ENCODE measurements around the gene PLOD3. TPM values are rescaled to one million over a fixed set of nuclear protein-coding genes. Genes with fewer than 3 reads are reported as not detected.

Gene PLOD3
- total and polyA plus RNA-seq, 2 donors = 7.1 to 32.0 TPM

DNA sequence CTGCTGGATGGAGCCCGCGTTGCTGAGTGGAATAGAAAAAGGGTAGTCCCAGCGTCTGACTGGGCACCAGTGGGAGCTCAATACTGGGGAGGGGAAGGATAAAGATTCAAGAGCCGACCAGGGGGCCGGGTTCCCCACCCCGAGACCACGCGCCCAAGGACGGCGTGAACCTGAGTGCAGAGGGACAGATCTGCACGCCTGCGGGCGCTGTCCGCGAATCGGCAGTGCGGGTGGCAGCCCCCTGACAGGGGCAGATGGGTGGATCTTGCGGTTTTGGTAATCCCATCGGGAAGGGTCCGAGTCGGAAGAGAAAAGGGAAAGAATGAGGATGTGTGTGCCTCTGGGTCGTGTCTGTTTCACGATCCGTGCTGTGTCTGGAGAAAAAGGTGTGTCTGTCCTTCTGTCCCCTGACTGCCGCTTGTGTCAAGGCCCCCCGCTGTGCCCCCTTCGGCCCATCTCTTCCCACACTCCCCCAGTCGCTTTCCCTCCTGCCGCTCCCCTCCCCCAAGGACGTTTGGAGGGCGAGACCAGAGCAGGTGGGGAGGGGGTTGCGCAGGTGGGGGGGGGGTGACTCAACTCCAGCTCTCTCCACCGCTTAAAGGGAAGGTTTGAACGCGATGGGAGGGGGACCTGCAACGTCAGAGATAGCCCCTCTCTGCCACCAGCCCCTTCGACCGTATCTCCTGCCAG lies 51.3 kb downstream of the PLOD3 start:
- H3K27me3 ChIP-seq (ENCODE audit: control insufficient read depth in 2 of 2, insufficient read depth in 1 of 2, low read length in 1 of 2) = peaks cover 84 to 100% of the 10 kb centered on the region in 2 donors
- peaks cover 50 to 72% of the 10 kb centered on the region in 2 donors for H3K4me1 ChIP-seq (ENCODE audit: control insufficient read depth in 2 of 2, insufficient read depth in 2 of 2, low read length in 2 of 2)
- H3K27ac ChIP-seq (ENCODE audit: low read depth in 1 of 2, low read length in 1 of 2) = no peak overlapping the region
- WGBS = 4% methylated on average over 38 of the region's 38 CpGs
- no peak for DNase-seq (ENCODE audit: low read depth in 6 of 9, low spot score in 9 of 9)
- peak overlapping the region in 1 of 2 donors; percentile 21 for H3K4me3 ChIP-seq (ENCODE audit: low read length in 2 of 2)
- no peaks in the 10 kb centered on the region for H3K36me3 ChIP-seq (ENCODE audit: control insufficient read depth in 2 of 2, insufficient read depth in 2 of 2, low read length in 1 of 2)
- peaks cover 0 to 25% of the 10 kb centered on the region in 2 donors for H3K9me3 ChIP-seq (ENCODE audit: control insufficient read depth in 2 of 2, insufficient read depth in 1 of 2, low read length in 1 of 2)

GRCh38 chr7:101165075-101165957 lies 52.1 kb downstream of the PLOD3 start, which contains the start of gene VGF:
TSS of gene VGF (minus strand) at chr7:101165569. CDS start at chr7:101164843, 726 bp downstream.
- Histone ChIP-seq H3K9me3 (ENCODE audit: control insufficient read depth in 2 of 2, insufficient read depth in 1 of 2, low read length in 1 of 2) (peaks cover 0 to 25% of the 10 kb centered on the region in 2 donors), H3K4me1 (ENCODE audit: control insufficient read depth in 2 of 2, insufficient read depth in 2 of 2, low read length in 2 of 2) (peaks cover 42 to 64% of the 10 kb centered on the region in 2 donors), H3K36me3 (ENCODE audit: control insufficient read depth in 2 of 2, insufficient read depth in 2 of 2, low read length in 1 of 2) (peaks cover 0 to 2% of the 10 kb centered on the region in 2 donors), H3K4me3 (ENCODE audit: low read length in 2 of 2) (peak within 1 kb of the TSS in 1 of 2 donors; percentile 21), H3K27ac (ENCODE audit: low read depth in 1 of 2, low read length in 1 of 2) (no peak within 1 kb of the TSS), H3K27me3 (ENCODE audit: control insufficient read depth in 2 of 2, insufficient read depth in 1 of 2, low read length in 1 of 2) (peaks cover 84 to 98% of the 10 kb centered on the region in 2 donors)
- DNase-seq (ENCODE audit: low read depth in 6 of 9, low spot score in 9 of 9) = peak in 8 of 9 donors; percentile 73 to 94 (median 88)
- WGBS = 4% methylated on average over 74 of the region's 74 CpGs

- Histone ChIP-seq H3K36me3 (ENCODE audit: control insufficient read depth in 2 of 2, insufficient read depth in 2 of 2, low read length in 1 of 2) (peaks cover 0 to 6% of the 10 kb centered on the region in 2 donors), H3K9me3 (ENCODE audit: control insufficient read depth in 2 of 2, insufficient read depth in 1 of 2, low read length in 1 of 2) (peaks cover 0 to 23% of the 10 kb centered on the region in 2 donors), H3K27me3 (ENCODE audit: control insufficient read depth in 2 of 2, insufficient read depth in 1 of 2, low read length in 1 of 2) (peaks cover 77 to 92% of the 10 kb centered on the region in 2 donors), H3K4me1 (ENCODE audit: control insufficient read depth in 2 of 2, insufficient read depth in 2 of 2, low read length in 2 of 2) (peaks cover 34 to 54% of the 10 kb centered on the region in 2 donors), H3K4me3 (ENCODE audit: low read length in 2 of 2) (peak overlapping the region in 1 of 2 donors; percentile 41), H3K27ac (ENCODE audit: low read depth in 1 of 2, low read length in 1 of 2) (no peak overlapping the region)
- WGBS = 4% methylated on average over 75 of the region's 75 CpGs
- no peak for DNase-seq (ENCODE audit: low read depth in 6 of 9, low spot score in 9 of 9)
Measured at GRCh38 chr7:101164071-101164840, 53.1 kb downstream of the PLOD3 start.

DNA sequence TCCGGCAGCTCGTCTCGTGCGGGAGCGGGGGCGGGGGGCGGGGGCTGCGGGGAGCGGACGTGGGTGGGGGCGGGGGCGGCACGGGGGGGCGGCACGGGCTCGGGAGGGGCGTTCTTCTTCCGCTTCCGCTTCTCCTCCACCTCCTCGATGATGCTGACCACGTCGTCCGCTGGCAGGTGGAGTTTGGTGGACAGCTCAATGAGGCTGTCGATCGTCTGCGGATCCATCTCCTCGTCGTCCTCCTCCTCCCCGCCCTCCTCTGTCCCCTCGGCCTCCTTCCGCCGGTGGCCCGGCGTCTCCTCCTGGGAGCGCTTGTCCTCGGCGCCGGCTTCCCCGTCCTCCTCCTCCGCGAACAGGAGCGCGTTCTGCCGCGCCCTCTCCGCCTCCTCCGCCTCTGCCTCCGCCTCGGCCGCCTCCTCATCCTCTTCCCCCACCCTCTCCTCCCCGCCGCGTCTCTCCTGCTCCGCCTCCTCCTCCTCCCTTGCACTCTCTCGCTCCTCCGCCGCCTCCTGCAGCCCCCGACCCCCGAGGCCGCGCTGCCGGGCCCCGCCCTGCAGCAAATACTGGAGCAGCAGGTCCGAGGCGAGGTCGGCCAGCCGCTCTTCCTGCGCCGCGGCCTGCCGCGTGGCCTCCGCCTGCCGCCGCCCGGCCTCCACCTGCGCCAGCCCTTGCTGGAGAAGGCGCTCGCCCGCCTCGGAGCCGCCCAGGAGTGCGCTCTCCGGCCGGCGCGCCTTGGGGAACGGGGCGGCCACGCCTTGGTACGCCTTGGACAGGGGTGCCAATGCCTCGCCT lies 53.9 kb downstream of the PLOD3 start:
- Histone ChIP-seq H3K27ac (ENCODE audit: low read depth in 1 of 2, low read length in 1 of 2) (no peak overlapping the region), H3K4me1 (ENCODE audit: control insufficient read depth in 2 of 2, insufficient read depth in 2 of 2, low read length in 2 of 2) (peaks cover 32 to 50% of the 10 kb centered on the region in 2 donors), H3K27me3 (ENCODE audit: control insufficient read depth in 2 of 2, insufficient read depth in 1 of 2, low read length in 1 of 2) (peaks cover 69 to 84% of the 10 kb centered on the region in 2 donors), H3K4me3 (ENCODE audit: low read length in 2 of 2) (peak overlapping the region; percentile 22 to 41), H3K9me3 (ENCODE audit: control insufficient read depth in 2 of 2, insufficient read depth in 1 of 2, low read length in 1 of 2) (peaks cover 0 to 22% of the 10 kb centered on the region in 2 donors), H3K36me3 (ENCODE audit: control insufficient read depth in 2 of 2, insufficient read depth in 2 of 2, low read length in 1 of 2) (peaks cover 0 to 7% of the 10 kb centered on the region in 2 donors)
- DNase-seq (ENCODE audit: low read depth in 6 of 9, low spot score in 9 of 9) = peak in 1 of 9 donors; percentile 48
- 1% methylated on average over 90 of the region's 92 CpGs for WGBS

- Histone ChIP-seq H3K9me3 (ENCODE audit: control insufficient read depth in 2 of 2, insufficient read depth in 1 of 2, low read length in 1 of 2) (peaks cover 0 to 22% of the 10 kb centered on the region in 2 donors), H3K27me3 (ENCODE audit: control insufficient read depth in 2 of 2, insufficient read depth in 1 of 2, low read length in 1 of 2) (peaks cover 62 to 76% of the 10 kb centered on the region in 2 donors), H3K36me3 (ENCODE audit: control insufficient read depth in 2 of 2, insufficient read depth in 2 of 2, low read length in 1 of 2) (peaks cover 0 to 10% of the 10 kb centered on the region in 2 donors), H3K4me3 (ENCODE audit: low read length in 2 of 2) (peak overlapping the region in 1 of 2 donors; percentile 41), H3K27ac (ENCODE audit: low read depth in 1 of 2, low read length in 1 of 2) (no peak overlapping the region), H3K4me1 (ENCODE audit: control insufficient read depth in 2 of 2, insufficient read depth in 2 of 2, low read length in 2 of 2) (peaks cover 32 to 45% of the 10 kb centered on the region in 2 donors)
- DNase-seq (ENCODE audit: low read depth in 6 of 9, low spot score in 9 of 9) = no peak
- 5% methylated on average over 74 of the region's 74 CpGs for WGBS
Measured at GRCh38 chr7:101162551-101163278, 54.7 kb downstream of the PLOD3 start.

GRCh38 chr7:101161692-101162471 lies 55.5 kb downstream of the PLOD3 start:
- Histone ChIP-seq H3K4me3 (ENCODE audit: low read length in 2 of 2) (no peak overlapping the region), H3K27me3 (ENCODE audit: control insufficient read depth in 2 of 2, insufficient read depth in 1 of 2, low read length in 1 of 2) (peaks cover 53 to 68% of the 10 kb centered on the region in 2 donors), H3K4me1 (ENCODE audit: control insufficient read depth in 2 of 2, insufficient read depth in 2 of 2, low read length in 2 of 2) (peaks cover 28 to 37% of the 10 kb centered on the region in 2 donors), H3K9me3 (ENCODE audit: control insufficient read depth in 2 of 2, insufficient read depth in 1 of 2, low read length in 1 of 2) (peaks cover 0 to 18% of the 10 kb centered on the region in 2 donors), H3K27ac (ENCODE audit: low read depth in 1 of 2, low read length in 1 of 2) (no peak overlapping the region), H3K36me3 (ENCODE audit: control insufficient read depth in 2 of 2, insufficient read depth in 2 of 2, low read length in 1 of 2) (peaks cover 4 to 15% of the 10 kb centered on the region in 2 donors)
- no peak for DNase-seq (ENCODE audit: low read depth in 6 of 9, low spot score in 9 of 9)
- WGBS = 85% methylated on average over 17 of the region's 17 CpGs

GRCh38 chr7:101160910-101161309 lies 56.5 kb downstream of the PLOD3 start:
- no peak overlapping the region for H3K4me3 ChIP-seq (ENCODE audit: low read length in 2 of 2)
- no peak overlapping the region for H3K27ac ChIP-seq (ENCODE audit: low read depth in 1 of 2, low read length in 1 of 2)
- peaks cover 43 to 58% of the 10 kb centered on the region in 2 donors for H3K27me3 ChIP-seq (ENCODE audit: control insufficient read depth in 2 of 2, insufficient read depth in 1 of 2, low read length in 1 of 2)
- DNase-seq (ENCODE audit: low read depth in 6 of 9, low spot score in 9 of 9) = no peak
- H3K4me1 ChIP-seq (ENCODE audit: control insufficient read depth in 2 of 2, insufficient read depth in 2 of 2, low read length in 2 of 2) = peaks cover 21 to 28% of the 10 kb centered on the region in 2 donors
- peaks cover 0 to 13% of the 10 kb centered on the region in 2 donors for H3K9me3 ChIP-seq (ENCODE audit: control insufficient read depth in 2 of 2, insufficient read depth in 1 of 2, low read length in 1 of 2)
- peaks cover 4 to 19% of the 10 kb centered on the region in 2 donors for H3K36me3 ChIP-seq (ENCODE audit: control insufficient read depth in 2 of 2, insufficient read depth in 2 of 2, low read length in 1 of 2)
